ENCODE measurements around the gene KIRREL3.

The KIRREL3 gene

DNA sequence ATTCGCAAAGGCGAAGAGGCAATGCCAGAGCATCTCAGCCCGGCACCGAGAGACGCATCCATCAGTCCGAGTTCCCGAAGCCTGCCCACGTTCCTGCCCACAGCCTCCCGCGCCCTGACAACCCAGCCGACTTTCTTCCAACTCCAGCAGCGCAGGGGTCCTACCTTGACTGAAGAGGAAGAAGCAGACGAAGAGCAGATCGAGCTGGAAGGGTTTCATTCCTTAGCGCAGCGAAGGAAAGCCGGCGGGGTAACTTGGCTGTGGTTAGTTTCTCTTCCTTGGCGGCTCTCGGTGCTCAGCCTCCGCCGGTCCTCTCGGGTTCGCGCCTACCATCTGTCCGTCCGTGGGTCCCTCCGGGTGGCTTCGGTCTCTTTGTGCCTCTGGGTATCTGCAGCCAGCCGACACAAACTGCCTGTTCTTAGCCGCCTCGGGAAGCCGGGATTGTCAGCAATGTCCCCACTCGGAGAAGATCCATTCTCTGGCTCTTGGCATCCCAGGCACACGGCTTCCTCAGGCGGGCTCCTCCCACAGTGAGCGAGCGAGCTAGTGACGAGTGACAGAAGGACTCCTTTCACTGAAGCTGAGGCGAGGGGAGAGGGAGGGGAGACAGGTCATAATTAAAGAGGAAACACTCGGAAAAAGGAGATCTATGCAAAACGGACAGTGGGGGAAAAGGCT lies at the start of gene KIRREL3:
KIRREL3 (minus strand) TSS at position 480 of the 678 bp plus-strand sequence.
- peak within 1 kb of the TSS; percentile 20 for H3K4me3 ChIP-seq (ENCODE audit: low read length)
- DNase-seq (ENCODE audit: low read depth) = no peak
- TF ChIP-seq, protein P1, sequence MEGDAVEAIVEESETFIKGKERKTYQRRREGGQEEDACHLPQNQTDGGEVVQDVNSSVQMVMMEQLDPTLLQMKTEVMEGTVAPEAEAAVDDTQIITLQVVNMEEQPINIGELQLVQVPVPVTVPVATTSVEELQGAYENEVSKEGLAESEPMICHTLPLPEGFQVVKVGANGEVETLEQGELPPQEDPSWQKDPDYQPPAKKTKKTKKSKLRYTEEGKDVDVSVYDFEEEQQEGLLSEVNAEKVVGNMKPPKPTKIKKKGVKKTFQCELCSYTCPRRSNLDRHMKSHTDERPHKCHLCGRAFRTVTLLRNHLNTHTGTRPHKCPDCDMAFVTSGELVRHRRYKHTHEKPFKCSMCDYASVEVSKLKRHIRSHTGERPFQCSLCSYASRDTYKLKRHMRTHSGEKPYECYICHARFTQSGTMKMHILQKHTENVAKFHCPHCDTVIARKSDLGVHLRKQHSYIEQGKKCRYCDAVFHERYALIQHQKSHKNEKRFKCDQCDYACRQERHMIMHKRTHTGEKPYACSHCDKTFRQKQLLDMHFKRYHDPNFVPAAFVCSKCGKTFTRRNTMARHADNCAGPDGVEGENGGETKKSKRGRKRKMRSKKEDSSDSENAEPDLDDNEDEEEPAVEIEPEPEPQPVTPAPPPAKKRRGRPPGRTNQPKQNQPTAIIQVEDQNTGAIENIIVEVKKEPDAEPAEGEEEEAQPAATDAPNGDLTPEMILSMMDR (IDR thresholded peaks at IDR 0.05; ENCODE audit: insufficient read depth, low read depth, low read length, missing control alignments) = no peak

- no peak overlapping the region for H3K4me3 ChIP-seq (ENCODE audit: low read length)
- DNase-seq (ENCODE audit: low read depth) = no peak
- TF ChIP-seq, protein P1 (IDR thresholded peaks at IDR 0.05; ENCODE audit: insufficient read depth, low read depth, low read length, missing control alignments) = no peak
Measured at GRCh38 chr11:127050186-127050585, 49.6 kb upstream of the KIRREL3 start.

DNA sequence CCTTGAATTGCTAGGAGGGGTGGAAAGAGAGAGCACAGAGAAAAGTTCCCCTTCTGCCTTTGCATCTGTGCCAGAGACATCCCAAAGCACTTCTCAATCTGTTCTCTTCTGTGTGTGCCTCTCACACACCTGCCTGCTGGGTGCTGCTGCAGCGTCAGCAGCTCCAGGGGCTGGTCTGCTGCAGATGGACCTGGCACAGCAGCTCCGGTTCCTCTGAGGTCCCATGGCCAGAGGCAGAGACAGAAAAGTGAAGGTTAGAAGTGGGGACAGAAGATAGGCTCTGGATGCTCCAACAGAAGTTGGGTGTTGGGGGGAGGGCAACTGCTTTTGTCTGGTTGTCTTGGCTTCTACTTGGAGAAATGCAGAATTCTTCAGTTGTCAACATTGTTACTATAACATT lies 48.9 kb upstream of the KIRREL3 start:
- TF ChIP-seq, protein P1 (IDR thresholded peaks at IDR 0.05; ENCODE audit: insufficient read depth, low read depth, low read length, missing control alignments) = no peak
- no peak for DNase-seq (ENCODE audit: low read depth)

GRCh38 chr11:127044535-127044934 lies 44.0 kb upstream of the KIRREL3 start:
- DNase-seq (ENCODE audit: low read depth) = no peak
- TF ChIP-seq, protein P1 (IDR thresholded peaks at IDR 0.05; ENCODE audit: insufficient read depth, low read depth, low read length, missing control alignments) = no peak
- H3K4me3 ChIP-seq (ENCODE audit: low read length) = no peak overlapping the region

More for the DNA sequence above, 48.9 kb upstream of the KIRREL3 start:
- no peak overlapping the region for H3K4me3 ChIP-seq (ENCODE audit: low read length)

GRCh38 chr11:127042445-127042844 lies 41.9 kb upstream of the KIRREL3 start:
- H3K4me3 ChIP-seq (ENCODE audit: low read length) = no peak overlapping the region
- TF ChIP-seq, protein P1 (IDR thresholded peaks at IDR 0.05; ENCODE audit: insufficient read depth, low read depth, low read length, missing control alignments) = no peak
- no peak for DNase-seq (ENCODE audit: low read depth)

DNA sequence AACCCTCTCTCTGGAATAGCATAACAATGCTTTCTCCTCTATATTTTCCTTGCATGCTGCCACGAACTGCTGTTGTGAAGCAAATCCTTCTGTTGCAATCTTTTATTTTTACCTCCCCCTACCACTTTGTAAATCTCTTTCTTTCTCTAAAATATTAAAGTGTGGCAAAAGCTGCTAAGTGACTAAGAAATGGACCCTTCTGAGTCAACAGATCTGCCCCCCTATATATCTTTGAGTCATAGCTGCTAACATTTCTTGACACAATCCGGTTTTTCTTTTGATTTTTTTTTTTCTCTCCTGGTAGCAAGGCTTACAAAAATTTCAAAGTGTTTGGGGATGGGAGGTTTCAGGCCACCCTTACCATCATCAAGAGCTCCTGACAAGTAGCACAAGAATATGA lies 39.0 kb upstream of the KIRREL3 start:
- TF ChIP-seq, protein P1 (IDR thresholded peaks at IDR 0.05; ENCODE audit: insufficient read depth, low read depth, low read length, missing control alignments) = no peak
- no peak overlapping the region for H3K4me3 ChIP-seq (ENCODE audit: low read length)
- DNase-seq (ENCODE audit: low read depth) = no peak

GRCh38 chr11:127037596-127037995 lies 37.0 kb upstream of the KIRREL3 start:
- no peak overlapping the region for H3K4me3 ChIP-seq (ENCODE audit: low read length)
- no peak for DNase-seq (ENCODE audit: low read depth)
- TF ChIP-seq, protein P1 (IDR thresholded peaks at IDR 0.05; ENCODE audit: insufficient read depth, low read depth, low read length, missing control alignments) = no peak

Measured in epithelial cell of esophagus (primary cell).